IPS DF 4.7 (cell line): ENCODE data around the gene RNF31.
"Not testable (repeated sequence)": the region's sequence is repeated elsewhere in the genome, so short reads cannot be mapped to it uniquely, and the experiment has no call there.

Experiments
- DNase-seq: peaks from one replicate; pipeline ENCODE4 v3.0.0-alpha.2; 2013; ENCODE audit warnings: low spot score; ENCODE audit errors: extremely low read depth

RNF31 gene

DNA sequence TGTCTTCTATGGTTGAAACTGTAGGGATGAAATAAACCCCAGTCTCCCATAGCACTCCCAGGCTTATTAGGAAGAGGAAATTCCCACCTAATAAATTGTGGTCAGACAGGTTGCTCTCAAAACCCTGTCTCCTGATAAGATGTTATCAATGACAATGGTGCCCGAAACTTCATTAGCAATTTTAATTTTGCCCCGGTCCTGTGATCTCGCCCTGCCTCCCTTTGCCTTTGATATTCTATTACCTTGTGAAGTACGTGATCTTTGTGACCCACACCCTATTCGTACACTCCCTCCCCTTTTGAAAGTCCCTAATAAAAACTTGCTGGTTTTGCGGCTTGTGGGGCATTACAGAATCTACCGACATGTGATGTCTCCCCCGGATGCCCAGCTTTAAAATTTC, 55.2 kb downstream of the RNF31 start:
- DNase-seq: not testable (repeated sequence)

DNA sequence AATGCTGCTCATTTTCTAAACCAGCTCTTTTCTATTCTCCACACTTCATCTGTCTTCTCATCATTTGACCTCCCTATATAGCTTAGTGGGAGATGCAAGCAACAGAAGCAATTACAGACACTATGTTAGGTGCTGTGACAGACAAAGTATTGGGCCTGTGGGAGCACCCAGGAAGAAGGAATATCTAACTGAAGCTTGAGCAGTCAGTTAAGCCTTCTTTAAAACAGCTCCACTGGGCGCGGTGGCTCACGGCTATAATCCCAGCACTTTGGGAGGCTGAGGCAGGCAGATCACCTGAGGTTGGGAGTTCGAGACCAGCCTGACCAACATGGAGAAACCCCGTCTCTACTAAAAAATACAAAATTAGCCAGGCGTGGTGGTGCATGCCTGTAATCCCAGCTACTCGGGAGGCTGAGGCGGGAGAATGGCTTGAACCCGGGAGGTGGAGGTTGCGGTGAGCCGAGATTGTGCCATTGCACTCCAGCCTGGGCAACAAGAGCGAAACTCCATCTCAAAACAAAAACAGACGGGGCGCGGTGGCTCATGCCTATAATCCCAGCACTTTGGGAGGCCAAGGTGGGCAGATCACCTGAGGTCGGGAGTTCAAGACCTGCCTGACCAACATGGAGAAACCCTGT, 56.1 kb downstream of the RNF31 start:
- DNase-seq: not testable (repeated sequence)

DNA sequence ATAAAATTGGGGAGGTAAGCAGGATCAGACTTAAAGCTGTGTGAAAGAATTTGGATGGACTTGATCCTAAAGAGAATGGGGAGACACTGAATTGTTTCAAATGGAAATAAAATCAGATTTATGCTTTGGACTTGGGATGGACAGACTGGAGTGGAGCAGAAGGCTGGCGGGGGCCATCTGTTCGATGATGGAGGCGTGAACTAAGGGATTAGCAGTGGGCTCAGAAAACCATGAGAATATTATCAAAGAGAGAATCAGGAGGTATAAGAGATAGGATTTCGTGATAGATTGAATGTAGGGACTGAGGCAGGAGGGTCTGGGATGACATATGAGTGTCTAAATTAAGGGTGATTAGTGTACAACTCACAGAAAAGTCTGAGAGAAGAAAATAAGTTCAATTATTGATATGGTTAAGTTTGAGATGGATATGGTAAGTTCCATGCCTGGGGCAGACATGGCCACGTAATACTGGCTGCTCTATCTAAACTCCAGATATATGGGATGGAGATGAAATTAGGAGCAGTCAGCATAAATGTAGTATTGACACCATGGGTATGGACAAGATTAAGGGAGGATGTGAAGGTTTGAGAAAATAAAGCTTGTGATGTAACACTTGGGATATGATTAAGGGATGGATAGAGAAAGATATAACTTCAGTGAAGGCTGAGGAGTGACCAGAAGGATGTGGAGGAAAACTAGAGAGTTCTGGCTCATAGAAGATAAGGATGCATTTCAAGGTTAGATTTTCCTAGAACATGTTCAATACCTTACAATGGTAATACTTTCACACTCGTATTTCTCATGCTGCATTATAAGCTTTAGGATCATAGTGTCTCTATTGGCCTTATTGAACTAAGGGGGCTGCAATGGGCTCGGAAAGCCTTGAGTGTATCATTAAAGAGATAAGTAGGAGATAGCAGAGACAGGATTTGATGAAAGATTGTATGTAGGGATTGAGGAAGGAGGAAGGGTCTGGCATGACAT, 57.2 kb downstream of the RNF31 start:
- no peak for DNase-seq

DNA sequence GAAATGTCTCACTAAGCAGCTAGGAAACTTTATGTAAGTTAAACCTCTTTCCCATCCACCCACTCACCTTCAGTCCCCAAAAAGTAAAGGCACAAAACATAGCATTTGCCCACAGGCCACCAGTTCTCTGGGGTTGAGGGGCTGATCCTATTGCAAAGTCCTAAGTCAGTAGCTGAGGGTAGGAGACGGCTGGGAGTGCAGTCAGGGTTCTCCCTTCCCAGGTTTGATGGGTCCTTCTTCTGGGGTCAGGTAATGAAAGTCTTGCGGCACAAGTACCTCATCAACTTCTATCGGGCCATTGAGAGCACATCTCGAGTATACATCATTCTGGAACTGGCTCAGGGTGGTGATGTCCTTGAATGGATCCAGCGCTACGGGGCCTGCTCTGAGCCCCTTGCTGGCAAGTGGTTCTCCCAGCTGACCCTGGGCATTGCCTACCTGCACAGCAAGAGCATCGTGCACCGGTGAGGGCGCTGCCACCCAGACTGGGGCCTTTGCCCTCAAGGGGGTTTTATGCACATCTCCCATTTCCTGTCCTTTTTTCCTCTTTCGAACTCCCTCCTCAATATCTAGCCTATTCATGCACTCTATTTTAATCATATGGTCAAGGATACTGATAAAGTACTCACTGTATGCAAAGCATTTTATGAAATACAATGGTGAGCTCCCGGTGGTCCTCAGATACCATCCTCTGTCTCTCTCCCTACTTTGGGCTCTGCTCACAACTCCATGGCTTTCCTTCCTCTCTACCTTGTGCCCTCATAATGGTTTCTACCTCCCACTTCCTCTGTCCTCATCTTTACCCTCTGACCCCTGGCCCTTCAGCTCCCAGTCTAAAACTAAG, 59.2 kb downstream of the RNF31 start:
- no peak for DNase-seq

DNA sequence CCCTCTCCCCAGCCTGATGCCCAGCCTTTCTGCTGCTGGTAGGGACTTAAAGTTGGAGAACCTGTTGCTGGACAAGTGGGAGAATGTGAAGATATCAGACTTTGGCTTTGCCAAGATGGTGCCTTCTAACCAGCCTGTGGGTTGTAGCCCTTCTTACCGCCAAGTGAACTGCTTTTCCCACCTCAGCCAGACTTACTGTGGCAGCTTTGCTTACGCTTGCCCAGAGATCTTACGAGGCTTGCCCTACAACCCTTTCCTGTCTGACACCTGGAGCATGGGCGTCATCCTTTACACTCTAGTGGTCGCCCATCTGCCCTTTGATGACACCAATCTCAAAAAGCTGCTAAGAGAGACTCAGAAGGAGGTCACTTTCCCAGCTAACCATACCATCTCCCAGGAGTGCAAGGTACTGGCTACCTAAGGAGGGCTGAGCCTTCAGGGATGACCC, 59.8 kb downstream of the RNF31 start:
- no peak for DNase-seq

DNA sequence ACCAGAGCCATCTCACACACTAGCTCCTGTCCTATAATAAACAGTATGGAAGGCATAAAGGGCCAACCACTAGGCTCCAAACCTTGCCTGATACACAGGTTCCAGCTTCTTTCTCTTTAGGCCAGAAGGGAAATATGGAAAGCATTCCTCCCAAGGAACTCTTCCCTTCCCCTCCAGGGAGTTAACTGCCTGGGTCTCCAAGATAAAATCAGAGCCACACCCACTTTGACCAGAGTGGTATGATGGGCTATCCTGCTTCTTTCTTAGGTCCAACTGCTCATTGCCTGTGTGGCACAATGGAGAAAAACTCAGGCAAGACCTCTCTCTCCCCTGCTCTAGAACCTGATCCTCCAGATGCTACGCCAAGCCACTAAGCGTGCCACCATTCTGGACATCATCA, 60.3 kb downstream of the RNF31 start:
- no peak for DNase-seq
